AG10803 (cell line): ENCODE results near the gene ADA.

Experiments used
- DNase-seq: peaks from one replicate; pipeline ENCODE4 v3.0.0; 2010; ENCODE audit warnings: low read depth
- H3K4me3 ChIP-seq: 2 replicates; pipeline ENCODE4 v1.5.1; 2011; ENCODE audit warnings: mild to moderate bottlenecking, low read length, control low read depth
- TF ChIP-seq, protein P1 (sequence below): conservative IDR thresholded peaks from 2 replicates; pipeline ENCODE4 v1.5.1; 2011; ENCODE audit warnings: mild to moderate bottlenecking, low read length, control low read depth, inconsistent platforms

The ADA gene

DNA sequence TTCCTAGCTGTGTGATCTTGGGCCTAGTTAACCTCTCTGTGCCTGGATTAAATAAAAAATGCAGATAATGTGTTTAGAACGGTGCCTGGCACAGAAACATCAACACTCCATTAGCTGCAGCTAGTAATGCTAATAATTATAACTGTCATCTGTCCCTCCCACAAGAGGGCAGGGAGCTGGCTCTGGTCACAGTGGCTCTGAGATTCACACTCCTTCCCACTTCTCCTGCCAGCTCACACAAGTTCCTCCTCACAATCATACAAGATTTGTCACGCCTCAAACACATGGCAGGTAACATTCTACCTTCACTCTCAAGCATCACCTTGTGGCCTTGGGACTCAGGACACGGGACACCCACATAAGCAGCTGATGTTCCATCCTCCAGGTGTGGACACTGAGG lies 2.4 kb downstream of the ADA start:
- H3K4me3 ChIP-seq = no peak overlapping the region
- no peak for DNase-seq
- TF ChIP-seq, protein P1, sequence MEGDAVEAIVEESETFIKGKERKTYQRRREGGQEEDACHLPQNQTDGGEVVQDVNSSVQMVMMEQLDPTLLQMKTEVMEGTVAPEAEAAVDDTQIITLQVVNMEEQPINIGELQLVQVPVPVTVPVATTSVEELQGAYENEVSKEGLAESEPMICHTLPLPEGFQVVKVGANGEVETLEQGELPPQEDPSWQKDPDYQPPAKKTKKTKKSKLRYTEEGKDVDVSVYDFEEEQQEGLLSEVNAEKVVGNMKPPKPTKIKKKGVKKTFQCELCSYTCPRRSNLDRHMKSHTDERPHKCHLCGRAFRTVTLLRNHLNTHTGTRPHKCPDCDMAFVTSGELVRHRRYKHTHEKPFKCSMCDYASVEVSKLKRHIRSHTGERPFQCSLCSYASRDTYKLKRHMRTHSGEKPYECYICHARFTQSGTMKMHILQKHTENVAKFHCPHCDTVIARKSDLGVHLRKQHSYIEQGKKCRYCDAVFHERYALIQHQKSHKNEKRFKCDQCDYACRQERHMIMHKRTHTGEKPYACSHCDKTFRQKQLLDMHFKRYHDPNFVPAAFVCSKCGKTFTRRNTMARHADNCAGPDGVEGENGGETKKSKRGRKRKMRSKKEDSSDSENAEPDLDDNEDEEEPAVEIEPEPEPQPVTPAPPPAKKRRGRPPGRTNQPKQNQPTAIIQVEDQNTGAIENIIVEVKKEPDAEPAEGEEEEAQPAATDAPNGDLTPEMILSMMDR = no peak

DNA sequence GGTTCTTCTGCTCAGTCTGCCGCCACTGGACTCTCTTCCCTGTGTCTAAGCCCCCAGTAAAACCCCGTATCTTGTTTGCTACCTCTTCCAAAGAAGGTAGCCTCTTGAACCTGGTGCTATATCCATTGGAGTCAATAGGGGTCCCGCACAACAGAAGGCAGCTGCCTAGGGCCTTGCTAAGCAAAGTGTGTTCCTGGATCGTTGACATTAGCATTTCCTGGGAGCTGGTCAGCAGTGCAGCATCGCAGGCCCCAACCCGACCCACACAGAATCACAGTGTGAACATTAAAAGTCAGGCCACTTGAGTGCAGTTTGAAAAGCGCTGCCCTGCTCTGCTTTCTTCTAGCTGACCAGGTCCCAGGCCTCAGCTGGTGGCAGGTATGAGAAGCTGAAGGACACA lies 2.9 kb downstream of the ADA start:
- no peak overlapping the region for H3K4me3 ChIP-seq
- TF ChIP-seq, protein P1 = no peak
- no peak for DNase-seq

DNA sequence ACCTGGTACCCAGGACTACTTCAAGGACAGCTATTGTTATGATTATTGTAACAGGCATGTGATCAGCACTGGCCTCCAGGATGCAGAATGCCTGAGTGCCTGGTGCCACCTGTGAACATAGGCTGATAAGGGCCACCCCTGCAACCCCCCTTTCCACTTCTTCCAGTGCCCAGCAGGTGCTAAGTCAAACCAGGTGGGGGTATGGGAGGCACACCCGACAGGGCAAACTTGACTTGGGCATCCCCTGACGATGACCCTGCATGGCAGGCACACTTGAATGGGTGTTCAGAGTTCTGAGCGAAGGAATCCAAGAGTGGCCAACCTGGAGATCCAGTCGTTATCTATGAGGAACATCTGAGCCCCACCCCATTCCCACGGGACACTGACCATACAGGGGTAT lies 3.4 kb downstream of the ADA start:
- DNase-seq = no peak
- TF ChIP-seq, protein P1 = no peak
- H3K4me3 ChIP-seq = no peak overlapping the region

DNA sequence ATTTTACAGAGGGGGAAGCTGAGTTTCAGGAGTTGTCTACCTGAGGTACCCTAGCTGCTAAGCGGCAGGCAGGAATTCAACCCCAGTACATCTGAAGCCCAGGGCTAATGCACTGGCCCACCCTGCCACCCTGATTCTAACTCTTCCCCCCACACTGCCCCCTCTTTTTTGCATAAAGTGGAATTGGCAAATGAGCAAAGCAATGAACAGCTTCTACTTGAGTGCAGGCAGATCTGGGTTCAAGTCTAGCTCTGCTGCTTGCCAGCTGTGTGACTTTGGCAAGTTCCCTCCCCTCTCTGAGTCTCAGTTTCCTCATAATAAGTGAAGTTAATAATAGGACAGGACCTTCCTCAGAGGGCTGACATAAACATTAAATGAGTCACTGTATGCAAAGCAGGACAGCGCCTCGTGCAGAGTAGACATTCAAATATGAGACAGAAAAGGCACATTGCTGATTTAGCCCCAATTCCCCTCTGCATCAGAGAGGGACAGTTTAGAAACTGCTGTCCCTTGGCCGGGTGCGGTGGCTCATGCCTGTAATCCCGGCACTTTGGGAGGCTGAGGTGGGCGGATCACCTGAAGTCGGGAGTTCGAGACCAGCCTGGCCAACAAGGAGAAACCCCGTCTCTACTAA lies 4.7 kb downstream of the ADA start:
- no peak overlapping the region for H3K4me3 ChIP-seq
- DNase-seq = peak; percentile 45
- TF ChIP-seq, protein P1 = no peak

DNA sequence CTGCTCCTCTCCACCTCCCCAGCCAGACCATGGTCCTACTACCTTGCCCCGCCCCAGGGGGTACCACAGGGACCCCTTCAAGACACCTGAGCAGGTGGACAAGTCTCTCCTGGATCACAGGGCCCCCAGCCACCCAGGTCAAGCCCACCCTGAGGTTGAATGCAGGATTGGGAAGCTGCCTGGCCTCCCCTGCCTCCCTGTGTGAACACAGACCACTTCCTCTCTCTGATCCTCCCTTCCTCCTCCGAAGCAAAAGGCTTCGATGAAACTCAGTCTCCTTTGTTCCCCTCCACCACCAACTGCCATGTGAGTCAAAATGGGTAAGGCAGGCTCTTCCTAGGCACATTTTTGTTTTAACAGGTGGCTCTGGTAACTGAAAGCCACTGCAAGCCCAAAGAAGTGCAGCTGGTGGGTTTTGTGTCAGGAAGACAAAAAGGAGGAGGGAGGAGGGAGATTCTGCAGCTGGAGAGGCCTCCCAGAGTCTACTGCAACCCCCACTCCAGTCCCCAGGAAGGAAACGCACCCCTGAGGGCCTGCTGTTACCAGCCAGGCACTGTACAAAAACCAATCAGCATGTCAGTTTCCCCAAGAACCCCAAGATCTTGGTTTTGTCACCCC lies 5.4 kb downstream of the ADA start:
- TF ChIP-seq, protein P1 = no peak
- no peak overlapping the region for H3K4me3 ChIP-seq
- no peak for DNase-seq

DNA sequence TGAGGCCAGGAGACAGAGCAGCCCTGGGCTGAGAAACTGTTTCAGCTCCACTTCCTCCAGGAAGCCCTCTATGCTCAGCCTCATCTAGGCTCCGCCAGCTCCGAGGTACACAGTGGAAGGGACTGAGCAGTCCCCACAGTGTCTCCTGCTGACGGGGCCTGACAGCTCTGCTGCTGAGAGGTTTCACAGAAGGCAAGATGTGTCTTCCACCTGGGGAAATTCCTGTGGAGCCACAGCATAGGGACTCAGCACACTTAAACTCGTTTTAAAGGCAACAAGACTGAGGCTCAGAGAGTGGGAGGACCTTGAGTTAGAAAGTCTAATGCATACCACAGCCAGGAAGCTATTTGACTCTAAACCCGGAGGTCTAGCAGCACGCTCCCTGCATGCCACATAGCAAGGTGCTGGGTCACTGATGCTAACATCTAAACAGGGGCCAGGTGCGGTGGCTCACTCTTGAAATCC lies 6.8 kb downstream of the ADA start:
- DNase-seq = no peak
- TF ChIP-seq, protein P1 = no peak
- no peak overlapping the region for H3K4me3 ChIP-seq

DNA sequence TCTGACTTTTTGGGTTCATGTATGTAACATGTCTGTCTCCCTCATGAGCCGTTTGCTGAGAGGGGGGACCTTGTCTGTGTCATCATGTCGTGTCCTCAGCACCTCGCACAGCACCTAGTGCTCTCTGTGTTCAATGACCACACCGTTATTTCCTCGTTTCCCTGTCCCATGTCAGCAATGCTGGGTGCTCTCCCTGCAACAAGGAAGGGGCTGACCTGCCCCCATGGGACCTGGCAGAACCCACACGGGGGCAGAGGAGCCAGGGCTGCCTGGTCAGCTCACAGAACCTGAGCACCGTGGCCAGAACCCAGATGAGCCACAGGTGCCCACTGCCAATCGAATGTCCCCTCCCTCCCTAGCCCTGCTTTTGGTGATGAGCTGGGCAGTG lies 7.3 kb downstream of the ADA start:
- no peak overlapping the region for H3K4me3 ChIP-seq
- TF ChIP-seq, protein P1 = no peak
- DNase-seq = no peak
